Stomach (tissue), 9 donors: Measurements from ENCODE around the gene OBP2A. TPM values are rescaled to one million over a fixed set of nuclear protein-coding genes. Genes with fewer than 3 reads are reported as not detected.

Experiments
- DNase-seq, 2 donors: peaks; one replicate each; pipeline versions ENCODE4 v3.0.0 to v3.0.0-alpha.2; 2013 to 2019
- H3K27ac ChIP-seq, 5 donors: fragments of 200-600 bp in 4 of 5; sonication (generic) in 4 of 5; one replicate each; pipeline ENCODE4 v1.5.1; 2013 to 2019; ENCODE audit warnings: mild to moderate bottlenecking in 1 of 5, moderate library complexity in 1 of 5
- H3K27me3 ChIP-seq, 3 donors: fragments of 200-600 bp; sonication (generic); one replicate each; pipeline ENCODE4 v1.5.1; 2017 to 2019; ENCODE audit warnings: mixed run types in 1 of 3
- H3K36me3 ChIP-seq, 4 donors: fragments of 200-600 bp; sonication (generic); 1 replicate in 3 of 4; 2 replicates in 1 of 4; pipeline ENCODE4 v1.5.1; 2016 to 2019
- H3K4me1 ChIP-seq, 4 donors: fragments of 200-600 bp; sonication (generic); one replicate each; pipeline ENCODE4 v1.5.1; 2016 to 2019
- H3K4me3 ChIP-seq, 4 donors: fragments of 200-600 bp; sonication (generic) in 3 of 4; one replicate each; pipeline ENCODE4 v1.5.1; 2016 to 2019; ENCODE audit warnings: mild to moderate bottlenecking in 1 of 4
- H3K9me3 ChIP-seq, 4 donors: fragments of 200-600 bp; sonication (generic); one replicate each; pipeline ENCODE4 v1.5.1; 2016 to 2019
- EP300 ChIP-seq: sonication (generic); formaldehyde crosslinking; IDR thresholded peaks from one replicate; pipeline ENCODE4 v1.6.1; 2017; ENCODE audit warnings: antibody characterized with exemption
- POLR2A ChIP-seq, 4 donors: fragments of 450-650 bp; IDR thresholded peaks; one replicate each; pipeline ENCODE4 v1.6.1; 2016; ENCODE audit warnings: antibody characterized with exemption in 4 of 4, control low read depth in 2 of 4, mild to moderate bottlenecking in 1 of 4, moderate library complexity in 1 of 4
- POLR2AphosphoS5 ChIP-seq, 3 donors: sonication (generic); formaldehyde crosslinking; IDR thresholded peaks; one replicate each; pipeline ENCODE4 v1.6.1; 2016; ENCODE audit warnings: antibody characterized with exemption in 3 of 3
- WGBS, 5 donors: extraction: QIAGEN DNeasy Blood & Tissue Kit in 3 of 5; methylation state at CpG; one replicate each; pipeline versions ENCODE4 v1.1.5 to v1.1.7; 2013 to 2018; 5-methylcytosine and 5-hydroxymethylcytosine counted together
- intact Hi-C: fragments of 100-400 bp; cut with DNase I; formaldehyde crosslinking; loops from one replicate; pipeline ENCODE4 v1.15.1; 2023; ENCODE audit warnings: low total_unique reads
- polyA plus RNA-seq, 3 donors: library from polyadenylated mRNA; stranded (reverse); fragments of 200-250 nt; gene quantifications; one replicate each; pipeline ENCODE4 v1.2.3, GENCODE V29; 2013
- total RNA-seq, 5 donors: library from RNA; depleted of rRNA; stranded (reverse); fragments of >200 nt; gene quantifications; one replicate each; pipeline versions ENCODE4 v1.1.0 to v1.2.3, GENCODE V29; 2014 to 2016
- TF ChIP-seq, protein P1 (sequence below), 7 experiments: fragments of 450-650 bp in 4 of 7; fragments of 200-600 bp in 3 of 7; sonication (generic) in 3 of 7; IDR thresholded peaks; one replicate each; pipeline ENCODE4 v1.5.1; 2016 to 2019; ENCODE audit warnings: antibody characterized with exemption in 7 of 7, control low read depth in 2 of 7, mild to moderate bottlenecking in 1 of 7
- donor health status: healthy with polysubstance abuse.
- donor health status: Bipolar disorder and iron deficiency.
- donor health status: healthy.

The OBP2A gene
- total and polyA plus RNA-seq, 8 donors: not detected

DNA sequence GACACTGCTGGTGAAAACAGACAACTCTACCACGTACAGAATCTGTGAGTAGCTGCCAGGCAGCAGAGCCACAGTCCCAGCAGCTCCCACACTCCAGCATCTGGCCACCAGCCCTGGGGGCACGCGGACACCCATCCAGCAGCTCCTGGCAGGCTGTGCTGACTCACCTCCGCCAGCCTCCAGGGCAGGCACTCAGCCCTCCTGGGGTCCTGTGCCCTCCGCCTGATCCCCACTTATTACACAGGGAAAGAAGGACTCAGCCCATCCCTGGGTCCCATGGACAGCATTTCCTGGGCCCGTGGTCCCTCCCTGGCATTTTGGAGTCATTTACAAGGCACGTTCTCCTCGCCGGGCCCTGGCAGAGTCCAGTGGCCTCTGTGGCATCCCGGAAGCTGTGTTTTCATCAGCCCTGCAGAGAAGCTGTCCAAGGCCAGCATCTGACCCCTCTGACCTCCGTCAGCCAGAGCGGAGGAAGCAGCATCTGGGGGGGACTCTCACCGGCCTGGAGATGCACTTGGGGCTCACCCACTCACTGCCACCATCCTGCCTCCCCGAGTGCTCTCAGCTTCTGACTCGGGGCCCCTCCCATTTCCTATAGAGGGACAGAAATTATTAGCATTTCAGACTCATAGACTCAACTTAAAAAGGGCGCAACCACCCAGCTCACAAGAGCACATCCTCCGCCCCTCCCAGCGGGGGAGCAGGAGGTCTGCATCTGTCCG is 37.2 kb downstream of the OBP2A start:
- no peaks in the 10 kb centered on the region for H3K4me1 ChIP-seq
- intact Hi-C loops: no loop called here
- H3K36me3 ChIP-seq: no peaks in the 10 kb centered on the region
- H3K27me3 ChIP-seq: peaks cover 0 to 60% (median 0%) of the 10 kb centered on the region in 3 donors
- WGBS, 5 donors: 74 to 80% (median 78%) methylated on average over 9 to 19 of the region's 19 CpGs
- no peaks in the 10 kb centered on the region for H3K9me3 ChIP-seq
- TF ChIP-seq EP300 (no peak), POLR2AphosphoS5 (IDR thresholded peaks at IDR 0.05) (no peak), POLR2A (IDR thresholded peaks at IDR 0.05) (no peak)
- TF ChIP-seq, protein P1, sequence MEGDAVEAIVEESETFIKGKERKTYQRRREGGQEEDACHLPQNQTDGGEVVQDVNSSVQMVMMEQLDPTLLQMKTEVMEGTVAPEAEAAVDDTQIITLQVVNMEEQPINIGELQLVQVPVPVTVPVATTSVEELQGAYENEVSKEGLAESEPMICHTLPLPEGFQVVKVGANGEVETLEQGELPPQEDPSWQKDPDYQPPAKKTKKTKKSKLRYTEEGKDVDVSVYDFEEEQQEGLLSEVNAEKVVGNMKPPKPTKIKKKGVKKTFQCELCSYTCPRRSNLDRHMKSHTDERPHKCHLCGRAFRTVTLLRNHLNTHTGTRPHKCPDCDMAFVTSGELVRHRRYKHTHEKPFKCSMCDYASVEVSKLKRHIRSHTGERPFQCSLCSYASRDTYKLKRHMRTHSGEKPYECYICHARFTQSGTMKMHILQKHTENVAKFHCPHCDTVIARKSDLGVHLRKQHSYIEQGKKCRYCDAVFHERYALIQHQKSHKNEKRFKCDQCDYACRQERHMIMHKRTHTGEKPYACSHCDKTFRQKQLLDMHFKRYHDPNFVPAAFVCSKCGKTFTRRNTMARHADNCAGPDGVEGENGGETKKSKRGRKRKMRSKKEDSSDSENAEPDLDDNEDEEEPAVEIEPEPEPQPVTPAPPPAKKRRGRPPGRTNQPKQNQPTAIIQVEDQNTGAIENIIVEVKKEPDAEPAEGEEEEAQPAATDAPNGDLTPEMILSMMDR (IDR thresholded peaks at IDR 0.05): no peak
- H3K27ac ChIP-seq: no peak overlapping the region
- peak in 1 of 2 donors; percentile 19 for DNase-seq
- no peak overlapping the region for H3K4me3 ChIP-seq

DNA sequence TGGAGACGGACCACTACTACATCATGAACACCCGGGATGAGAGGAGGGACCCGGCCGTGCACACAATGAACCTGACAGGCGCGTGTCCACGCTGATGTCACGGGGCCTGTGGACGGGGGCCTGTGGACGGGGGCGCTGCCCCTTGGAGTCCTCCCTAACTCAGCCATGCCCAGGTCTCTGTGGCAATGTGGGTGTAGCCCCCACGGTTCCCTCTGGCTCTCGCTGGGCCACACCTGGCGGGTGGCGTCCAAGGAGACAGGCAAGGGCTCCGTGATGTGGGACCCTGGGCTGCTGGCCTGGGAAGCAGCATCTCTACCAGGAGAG is 37.7 kb downstream of the OBP2A start:
- intact Hi-C loops: no loop called here
- H3K9me3 ChIP-seq: no peaks in the 10 kb centered on the region
- no peak overlapping the region for H3K4me3 ChIP-seq
- TF ChIP-seq EP300: no peak
- TF ChIP-seq POLR2AphosphoS5 (IDR thresholded peaks at IDR 0.05): no peak
- TF ChIP-seq POLR2A (IDR thresholded peaks at IDR 0.05): no peak
- TF ChIP-seq, protein P1 (IDR thresholded peaks at IDR 0.05): no peak
- peaks cover 0 to 64% (median 0%) of the 10 kb centered on the region in 3 donors for H3K27me3 ChIP-seq
- no peaks in the 10 kb centered on the region for H3K36me3 ChIP-seq
- 85 to 96% (median 89%) methylated on average over 16 of the region's 16 CpGs for WGBS, 5 donors
- DNase-seq: peak in 1 of 2 donors; percentile 11
- no peak overlapping the region for H3K27ac ChIP-seq
- no peaks in the 10 kb centered on the region for H3K4me1 ChIP-seq

DNA sequence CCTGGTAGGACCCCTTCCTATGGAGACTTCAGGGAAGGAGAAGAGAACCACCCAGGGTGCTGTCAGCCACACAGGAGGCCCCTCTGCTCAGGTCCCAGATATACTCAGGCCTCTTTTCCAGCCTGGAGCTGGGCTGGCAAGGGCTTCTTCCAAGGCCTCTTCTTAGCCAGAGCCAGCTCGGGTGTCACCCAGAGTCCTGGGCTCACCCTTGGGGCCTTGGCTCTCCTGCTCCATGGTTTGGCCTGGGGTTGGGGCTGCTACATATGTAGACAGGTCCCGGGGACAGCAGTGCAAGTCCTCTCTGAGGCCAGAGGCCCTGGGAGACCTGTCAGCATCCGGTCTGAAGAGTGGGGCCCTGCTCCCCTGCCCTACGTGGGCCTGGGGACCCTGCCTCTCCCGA is 38.4 kb downstream of the OBP2A start:
- 46 to 64% (median 51%) methylated on average over 2 to 5 of the region's 5 CpGs for WGBS, 5 donors

DNA sequence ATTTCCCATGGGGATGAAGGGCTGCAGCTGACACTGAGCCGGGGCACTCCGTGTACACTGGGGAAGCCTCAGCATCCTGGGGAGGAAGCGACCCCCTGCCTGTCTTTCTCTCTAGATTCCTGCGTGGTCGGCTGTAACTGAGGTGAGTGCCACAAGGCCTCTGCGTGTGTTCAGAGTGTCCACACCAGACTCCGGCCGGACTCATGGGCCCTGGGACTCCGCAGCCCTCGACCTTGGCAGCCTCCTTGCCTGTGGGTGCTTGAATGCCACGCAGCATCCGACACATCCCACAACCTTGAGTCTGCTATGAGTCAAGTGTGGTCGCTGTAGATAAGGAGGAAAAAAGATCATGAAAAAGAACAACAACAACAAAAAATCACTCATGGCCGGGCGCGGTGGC is 39.0 kb downstream of the OBP2A start:
- Histone ChIP-seq H3K27ac (no peak overlapping the region), H3K4me3 (no peak overlapping the region), H3K9me3 (no peaks in the 10 kb centered on the region), H3K4me1 (no peaks in the 10 kb centered on the region), H3K36me3 (no peaks in the 10 kb centered on the region), H3K27me3 (peaks cover 0 to 74% (median 0%) of the 10 kb centered on the region in 3 donors)
- intact Hi-C loops: no loop called here
- peak in 1 of 2 donors; percentile 20 for DNase-seq
- TF ChIP-seq POLR2A (IDR thresholded peaks at IDR 0.05) (no peak), EP300 (no peak), POLR2AphosphoS5 (IDR thresholded peaks at IDR 0.05) (no peak)
- TF ChIP-seq, protein P1 (IDR thresholded peaks at IDR 0.05): no peak
- WGBS, 5 donors: 59 to 78% (median 69%) methylated on average over 16 of the region's 16 CpGs

More for the DNA sequence above, 38.4 kb downstream of the OBP2A start:
- Histone ChIP-seq H3K27ac (no peak overlapping the region), H3K4me3 (no peak overlapping the region), H3K4me1 (no peaks in the 10 kb centered on the region), H3K36me3 (no peaks in the 10 kb centered on the region), H3K9me3 (no peaks in the 10 kb centered on the region), H3K27me3 (peaks cover 0 to 71% (median 0%) of the 10 kb centered on the region in 3 donors)
- TF ChIP-seq POLR2A (IDR thresholded peaks at IDR 0.05): no peak
- TF ChIP-seq, protein P1 (IDR thresholded peaks at IDR 0.05): no peak
- TF ChIP-seq POLR2AphosphoS5 (IDR thresholded peaks at IDR 0.05): no peak
- no peak for TF ChIP-seq EP300
- intact Hi-C loops: no loop called here
- DNase-seq: peak in 1 of 2 donors; percentile 18
